OCI-LY3 (cell line): Measurements from ENCODE around the gene ELANE.

Experiments
- EZH2phosphoT487 ChIP-seq: fragments of 200-600 bp; shearing (Covaris generic); IDR thresholded peaks from 2 replicates; pipeline ENCODE4 v1.6.1; 2018; ENCODE audit warnings: antibody characterized with exemption, mixed run types, low read depth
- TF ChIP-seq, protein P1 (sequence below): fragments of 200-600, 300-600 bp; sonication (generic); IDR thresholded peaks from 2 replicates; pipeline ENCODE4 v1.5.1; 2014; ENCODE audit warnings: antibody characterized with exemption, low read length, low read depth

DNA sequence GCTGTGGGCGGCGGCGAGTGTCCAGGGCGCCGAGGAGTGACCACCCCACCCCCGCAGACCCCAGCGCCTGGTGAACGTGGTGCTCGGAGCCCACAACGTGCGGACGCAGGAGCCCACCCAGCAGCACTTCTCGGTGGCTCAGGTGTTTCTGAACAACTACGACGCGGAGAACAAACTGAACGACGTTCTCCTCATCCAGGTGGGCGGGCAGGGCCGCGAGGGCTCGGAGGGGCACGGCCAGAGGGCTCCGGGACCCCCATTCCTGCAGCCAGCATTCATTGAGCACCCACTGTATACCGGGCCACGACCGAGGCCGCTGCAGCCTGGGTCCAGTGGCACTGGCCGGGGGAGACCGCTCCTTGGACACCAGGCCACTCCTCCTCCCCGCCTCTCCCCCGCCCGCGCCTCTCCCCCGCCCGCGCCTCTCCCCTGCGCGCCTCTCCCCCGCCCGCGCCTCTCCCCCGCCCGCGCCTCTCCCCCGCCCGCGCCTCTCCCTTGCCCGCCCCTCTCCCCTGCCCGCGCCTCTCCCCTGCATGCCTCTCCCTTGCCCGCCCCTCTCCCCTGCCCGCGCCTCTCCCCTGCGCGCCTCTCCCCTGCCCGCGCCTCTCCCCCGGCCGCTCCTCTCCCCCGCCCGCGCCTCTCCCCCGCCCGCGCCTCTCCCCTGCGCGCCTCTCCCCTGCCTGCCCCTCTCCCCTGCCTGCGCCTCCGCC is 8.1 kb upstream of the ELANE start:
- TF ChIP-seq, protein P1, sequence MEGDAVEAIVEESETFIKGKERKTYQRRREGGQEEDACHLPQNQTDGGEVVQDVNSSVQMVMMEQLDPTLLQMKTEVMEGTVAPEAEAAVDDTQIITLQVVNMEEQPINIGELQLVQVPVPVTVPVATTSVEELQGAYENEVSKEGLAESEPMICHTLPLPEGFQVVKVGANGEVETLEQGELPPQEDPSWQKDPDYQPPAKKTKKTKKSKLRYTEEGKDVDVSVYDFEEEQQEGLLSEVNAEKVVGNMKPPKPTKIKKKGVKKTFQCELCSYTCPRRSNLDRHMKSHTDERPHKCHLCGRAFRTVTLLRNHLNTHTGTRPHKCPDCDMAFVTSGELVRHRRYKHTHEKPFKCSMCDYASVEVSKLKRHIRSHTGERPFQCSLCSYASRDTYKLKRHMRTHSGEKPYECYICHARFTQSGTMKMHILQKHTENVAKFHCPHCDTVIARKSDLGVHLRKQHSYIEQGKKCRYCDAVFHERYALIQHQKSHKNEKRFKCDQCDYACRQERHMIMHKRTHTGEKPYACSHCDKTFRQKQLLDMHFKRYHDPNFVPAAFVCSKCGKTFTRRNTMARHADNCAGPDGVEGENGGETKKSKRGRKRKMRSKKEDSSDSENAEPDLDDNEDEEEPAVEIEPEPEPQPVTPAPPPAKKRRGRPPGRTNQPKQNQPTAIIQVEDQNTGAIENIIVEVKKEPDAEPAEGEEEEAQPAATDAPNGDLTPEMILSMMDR = no peak
- no peak for TF ChIP-seq EZH2phosphoT487
